Progenitor cell of endocrine pancreas (in vitro differentiated cells): ENCODE measurements around the gene CDH18. TPM values are rescaled to one million over a fixed set of nuclear protein-coding genes. Genes with fewer than 3 reads are reported as not detected.

ENCODE experiments used
- DNase-seq: peaks from one replicate; pipeline ENCODE4 v3.0.0; 2021; ENCODE audit warnings: low spot score; ENCODE audit not compliant: unreplicated experiment
- H3K27ac Mint-ChIP-seq: 2 replicates; pipeline ENCODE4 v1.8.0; 2021; ENCODE audit warnings: mild to moderate bottlenecking, moderate library complexity, mixed read lengths
- H3K27me3 Mint-ChIP-seq: 2 replicates; pipeline ENCODE4 v1.8.0; 2021; ENCODE audit warnings: mixed read lengths
- H3K36me3 Mint-ChIP-seq: 2 replicates; pipeline ENCODE4 v1.8.0; 2022; ENCODE audit warnings: mixed read lengths; ENCODE audit not compliant: insufficient read depth
- H3K4me1 Mint-ChIP-seq: 2 replicates; pipeline ENCODE4 v1.8.0; 2021; ENCODE audit warnings: low read depth, mixed read lengths
- H3K4me3 Mint-ChIP-seq: 2 replicates; pipeline ENCODE4 v1.8.0; 2021; ENCODE audit warnings: low read depth, mild to moderate bottlenecking, moderate library complexity, mixed read lengths
- H3K9me3 Mint-ChIP-seq: 2 replicates; pipeline ENCODE4 v1.8.0; 2021; ENCODE audit warnings: low read depth, mixed read lengths
- CTCF ChIP-seq: fragments of 200-600 bp; sonication (generic); IDR thresholded peaks from one replicate; pipeline ENCODE4 v1.5.0; 2021; ENCODE audit warnings: antibody characterized with exemption, mild to moderate bottlenecking; ENCODE audit not compliant: unreplicated experiment
- total RNA-seq: library from RNA; stranded (reverse); gene quantifications from 2 replicates; pipeline ENCODE4 v1.2.1, GENCODE V29; 2021

CDH18 gene
- total RNA-seq, 1 donor from 2014 or later: 1.9 TPM

- no peaks in the 10 kb centered on the region for H3K27me3 Mint-ChIP-seq
- DNase-seq: no peak
- H3K27ac Mint-ChIP-seq: no peak overlapping the region
- H3K4me3 Mint-ChIP-seq: no peak overlapping the region
- H3K9me3 Mint-ChIP-seq: no peaks in the 10 kb centered on the region
- H3K36me3 Mint-ChIP-seq: no peaks in the 10 kb centered on the region
- H3K4me1 Mint-ChIP-seq: peaks cover 8% of the 10 kb centered on the region
- TF ChIP-seq CTCF: no peak
Observed at GRCh38 chr5:19923742-19924141, 64.3 kb downstream of the CDH18 start.

GRCh38 chr5:19920761-19921160 lies 67.2 kb downstream of the CDH18 start:
- Mint-ChIP-seq H3K27me3 (peaks cover 4% of the 10 kb centered on the region), H3K4me1 (no peaks in the 10 kb centered on the region), H3K4me3 (no peak overlapping the region), H3K27ac (no peak overlapping the region), H3K36me3 (no peaks in the 10 kb centered on the region), H3K9me3 (no peaks in the 10 kb centered on the region)
- no peak for DNase-seq
- no peak for TF ChIP-seq CTCF

- no peak for DNase-seq
- H3K36me3 Mint-ChIP-seq: no peaks in the 10 kb centered on the region
- H3K4me1 Mint-ChIP-seq: peaks cover 2% of the 10 kb centered on the region
- H3K9me3 Mint-ChIP-seq: no peaks in the 10 kb centered on the region
- TF ChIP-seq CTCF: no peak
- no peak overlapping the region for H3K27ac Mint-ChIP-seq
- peaks cover 4% of the 10 kb centered on the region for H3K27me3 Mint-ChIP-seq
- H3K4me3 Mint-ChIP-seq: no peak overlapping the region
Observed at GRCh38 chr5:19918780-19919179, 69.2 kb downstream of the CDH18 start.

- H3K27me3 Mint-ChIP-seq: peaks cover 4% of the 10 kb centered on the region
- DNase-seq: no peak
- no peaks in the 10 kb centered on the region for H3K36me3 Mint-ChIP-seq
- H3K4me1 Mint-ChIP-seq: peaks cover 2% of the 10 kb centered on the region
- H3K27ac Mint-ChIP-seq: no peak overlapping the region
- no peaks in the 10 kb centered on the region for H3K9me3 Mint-ChIP-seq
- H3K4me3 Mint-ChIP-seq: no peak overlapping the region
- TF ChIP-seq CTCF: no peak
Observed at GRCh38 chr5:19917588-19918122, 70.3 kb downstream of the CDH18 start.

GRCh38 chr5:19910136-19910535 lies 77.9 kb downstream of the CDH18 start:
- Mint-ChIP-seq H3K36me3 (no peaks in the 10 kb centered on the region), H3K9me3 (no peaks in the 10 kb centered on the region), H3K27ac (no peak overlapping the region), H3K4me1 (peaks cover 1% of the 10 kb centered on the region), H3K27me3 (peaks cover 3% of the 10 kb centered on the region), H3K4me3 (no peak overlapping the region)
- no peak for DNase-seq
- no peak for TF ChIP-seq CTCF
